Limb (tissue), 2 donors: ENCODE results near the gene YBX3.
"Not testable (repeated sequence)": the region's sequence is repeated elsewhere in the genome, so short reads cannot be mapped to it uniquely, and the experiment has no call there.

Source experiments
- DNase-seq, 2 donors: peaks; one replicate each; pipeline ENCODE4 v3.0.0-alpha.2; 2016; ENCODE audit errors: extremely low spot score in 2 of 2

Gene YBX3

DNA sequence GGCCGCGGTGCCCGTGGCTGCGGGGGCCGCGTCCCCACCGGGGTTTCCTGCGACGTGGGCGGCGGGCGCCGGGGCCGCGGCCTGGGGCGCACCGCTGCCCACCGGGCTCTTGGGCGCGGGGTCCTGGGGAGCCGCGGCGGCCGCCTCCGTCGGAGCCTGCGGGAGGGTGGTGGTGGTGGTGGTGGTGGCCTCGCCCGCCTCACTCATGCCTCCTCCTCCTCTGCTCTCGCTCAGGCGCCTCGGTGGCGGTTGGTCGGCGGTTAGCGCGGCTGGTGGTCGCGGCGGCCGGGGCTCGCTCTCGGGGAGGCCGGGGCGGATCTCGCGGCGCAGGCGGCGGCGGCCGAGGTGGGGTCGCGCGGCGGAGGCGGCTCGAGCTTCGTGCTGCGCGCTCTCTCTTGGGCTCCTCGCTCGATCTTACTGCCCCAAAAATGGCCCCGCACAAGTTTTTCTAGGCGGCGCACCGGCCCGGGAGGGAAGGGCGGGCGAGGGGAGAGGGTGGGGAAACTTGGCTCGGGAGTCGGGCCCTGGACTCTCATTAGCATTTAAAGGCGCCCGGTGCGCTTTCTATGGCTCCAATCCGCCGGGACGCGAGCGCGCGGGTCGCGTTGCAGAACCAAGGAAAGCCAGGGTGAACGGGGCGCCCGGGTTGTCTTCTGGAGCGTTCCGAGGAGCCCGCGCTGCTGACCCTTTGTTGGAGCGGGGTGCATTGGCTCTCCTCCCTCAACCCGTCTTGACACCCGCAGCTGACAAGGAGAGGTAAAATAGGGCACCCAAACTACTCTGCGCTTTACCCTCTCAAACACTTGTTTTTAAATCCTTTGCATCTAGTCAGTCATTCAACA, at the start of gene YBX3:
Gene YBX3, minus strand, starts transcription at position 419 of the 842 bp plus-strand sequence. Its CDS starts 212 bp downstream, at position 207.
- DNase-seq, result peak; percentile 85 to 87

DNA sequence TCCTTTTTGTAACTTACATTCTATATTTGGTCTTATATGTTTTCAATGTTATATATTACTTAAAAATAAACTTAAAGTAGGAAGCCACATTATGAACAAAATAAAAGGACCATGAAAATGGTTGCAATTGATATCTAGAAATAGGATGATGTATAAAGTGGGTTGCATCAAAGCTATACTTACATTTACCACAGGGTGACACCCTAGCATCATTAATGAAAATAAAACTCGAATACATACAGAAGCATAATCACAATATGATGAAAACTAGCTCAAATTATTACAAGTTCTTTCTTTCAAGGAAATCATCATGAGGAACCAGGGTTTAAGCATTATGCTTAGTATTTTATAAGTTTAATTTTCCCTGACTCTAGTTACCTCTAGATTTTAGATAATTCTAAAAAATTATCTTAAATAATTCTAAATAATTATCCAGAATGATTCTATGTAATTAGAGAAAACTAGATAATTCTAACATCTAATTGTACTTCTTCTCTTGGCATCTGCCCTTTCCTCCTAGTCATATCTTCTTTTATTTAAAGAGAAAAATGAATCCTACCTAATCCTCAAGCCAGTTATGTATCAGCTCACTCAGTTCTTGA, 48.1 kb upstream of the YBX3 start:
- peak in 1 of 2 donors; percentile 51 for DNase-seq

GRCh38 chr12:10759657-10760056, 36.5 kb upstream of the YBX3 start:
- DNase-seq, result no peak

GRCh38 chr12:10756194-10756593, 33.1 kb upstream of the YBX3 start:
- no peak for DNase-seq

DNA sequence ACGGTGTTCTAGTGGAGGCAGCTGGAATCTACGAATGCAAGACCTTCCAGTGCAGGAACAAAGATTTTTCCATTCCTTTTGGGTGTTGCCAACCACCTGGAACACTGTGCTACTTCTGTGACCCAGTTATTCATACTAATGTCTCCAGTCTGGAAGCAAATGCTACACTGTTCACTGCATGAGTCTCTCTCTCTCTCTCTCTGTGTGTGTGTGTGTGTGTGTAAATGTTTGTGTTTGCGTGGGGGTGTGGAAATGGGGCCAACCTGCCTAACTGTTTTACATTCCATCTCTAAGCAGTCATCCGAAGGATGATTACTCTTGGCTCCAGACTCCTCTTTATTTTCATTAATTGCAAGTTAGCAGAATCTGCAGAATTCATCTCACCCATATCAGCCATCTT, 29.9 kb upstream of the YBX3 start:
- no peak for DNase-seq

DNA sequence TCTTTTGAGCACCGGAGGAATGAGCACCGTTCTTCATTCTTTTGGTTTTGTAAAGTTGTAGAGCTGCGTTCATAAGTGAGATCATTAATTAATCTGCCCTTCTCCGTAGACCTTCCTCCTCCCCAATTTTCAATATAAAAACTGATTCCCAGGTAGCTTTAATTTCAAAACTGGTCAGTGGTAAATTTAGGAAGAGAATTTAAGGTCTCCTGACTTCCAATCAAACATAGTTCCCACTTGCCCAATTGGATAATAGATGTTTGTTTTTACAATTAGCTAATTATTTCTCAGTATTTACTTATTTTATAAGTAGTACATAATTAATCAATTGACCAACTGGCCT, 27.2 kb upstream of the YBX3 start:
- DNase-seq, result no peak

GRCh38 chr12:10749700-10750384, 26.7 kb upstream of the YBX3 start:
- peak; percentile 81 to 93 for DNase-seq

DNA sequence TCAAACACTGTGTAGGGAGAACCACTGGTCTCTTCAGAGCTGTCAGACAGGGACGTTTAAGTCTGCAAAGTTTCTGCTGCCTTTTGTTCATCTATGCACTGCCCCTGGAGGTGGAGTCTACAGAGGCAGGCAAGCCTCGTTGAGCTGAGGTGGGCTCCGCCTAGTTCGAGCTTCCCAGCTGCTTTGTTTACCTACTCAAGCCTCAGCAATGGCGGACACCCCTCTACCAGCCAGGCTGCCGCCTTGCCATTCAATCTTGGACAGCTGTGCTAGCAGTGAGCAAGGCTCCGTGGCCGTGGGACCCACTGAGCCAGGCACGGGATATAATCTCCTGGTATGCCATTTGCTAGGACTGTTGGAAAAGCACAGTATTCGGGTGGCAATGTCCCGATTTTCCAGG, 24.6 kb upstream of the YBX3 start:
- no peak for DNase-seq

DNA sequence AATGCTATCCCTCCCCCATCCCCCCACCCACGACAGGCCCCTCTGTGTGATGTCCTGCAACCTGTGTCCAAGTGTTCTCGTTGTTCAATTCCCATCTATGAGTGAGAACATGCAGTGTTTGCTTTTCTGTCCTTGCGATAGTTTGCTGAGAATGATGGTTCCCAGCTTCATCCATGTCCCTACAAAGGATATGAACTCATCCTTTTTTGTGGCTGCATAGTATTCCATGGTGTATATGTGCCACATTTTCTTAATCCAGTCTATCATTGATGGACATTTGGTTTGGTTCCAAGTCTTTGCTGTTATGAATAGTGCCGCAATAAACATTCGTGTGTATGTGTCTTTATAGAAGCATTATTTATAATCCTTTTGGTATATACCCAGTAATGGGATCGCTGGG, 20.3 kb upstream of the YBX3 start:
- not testable (repeated sequence) for DNase-seq

DNA sequence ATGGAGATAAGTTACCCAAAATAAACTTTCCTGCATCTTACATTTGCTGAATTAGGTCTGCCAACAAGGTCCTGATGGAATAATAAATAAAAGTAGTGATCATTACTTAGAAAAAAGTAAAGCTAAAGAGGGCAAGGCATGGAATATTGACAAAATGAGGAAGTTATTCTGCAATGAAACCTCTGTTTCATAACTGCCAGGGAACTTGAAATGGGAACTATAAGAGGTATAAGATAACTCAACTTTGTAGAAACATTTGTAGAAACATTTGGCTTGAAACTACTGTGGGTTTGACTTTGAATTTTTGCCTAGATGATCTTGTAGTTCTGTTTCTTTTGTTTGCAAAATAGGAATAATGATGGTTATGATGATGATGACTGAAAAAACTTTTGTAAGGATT, 18.7 kb upstream of the YBX3 start:
- no peak for DNase-seq

DNA sequence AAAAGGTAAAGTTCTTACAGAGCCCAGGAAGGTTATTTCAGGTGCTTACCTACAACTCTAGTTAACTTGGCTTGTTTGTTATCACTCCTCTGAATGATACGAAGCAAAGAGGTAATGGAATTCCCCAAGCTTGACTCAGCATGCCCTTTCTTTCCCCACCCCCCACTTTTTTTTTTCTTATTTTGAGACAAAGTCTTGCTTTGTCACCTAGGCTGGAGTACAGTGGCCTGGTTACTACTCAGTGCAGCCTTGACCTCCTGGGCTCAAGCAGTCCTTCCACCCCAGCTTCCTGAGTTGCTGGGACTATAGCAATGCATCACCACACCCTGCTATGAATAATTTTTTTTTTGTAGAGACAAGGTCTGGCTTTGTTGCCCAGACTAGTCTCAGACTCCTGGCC, 17.1 kb upstream of the YBX3 start:
- no peak for DNase-seq

DNA sequence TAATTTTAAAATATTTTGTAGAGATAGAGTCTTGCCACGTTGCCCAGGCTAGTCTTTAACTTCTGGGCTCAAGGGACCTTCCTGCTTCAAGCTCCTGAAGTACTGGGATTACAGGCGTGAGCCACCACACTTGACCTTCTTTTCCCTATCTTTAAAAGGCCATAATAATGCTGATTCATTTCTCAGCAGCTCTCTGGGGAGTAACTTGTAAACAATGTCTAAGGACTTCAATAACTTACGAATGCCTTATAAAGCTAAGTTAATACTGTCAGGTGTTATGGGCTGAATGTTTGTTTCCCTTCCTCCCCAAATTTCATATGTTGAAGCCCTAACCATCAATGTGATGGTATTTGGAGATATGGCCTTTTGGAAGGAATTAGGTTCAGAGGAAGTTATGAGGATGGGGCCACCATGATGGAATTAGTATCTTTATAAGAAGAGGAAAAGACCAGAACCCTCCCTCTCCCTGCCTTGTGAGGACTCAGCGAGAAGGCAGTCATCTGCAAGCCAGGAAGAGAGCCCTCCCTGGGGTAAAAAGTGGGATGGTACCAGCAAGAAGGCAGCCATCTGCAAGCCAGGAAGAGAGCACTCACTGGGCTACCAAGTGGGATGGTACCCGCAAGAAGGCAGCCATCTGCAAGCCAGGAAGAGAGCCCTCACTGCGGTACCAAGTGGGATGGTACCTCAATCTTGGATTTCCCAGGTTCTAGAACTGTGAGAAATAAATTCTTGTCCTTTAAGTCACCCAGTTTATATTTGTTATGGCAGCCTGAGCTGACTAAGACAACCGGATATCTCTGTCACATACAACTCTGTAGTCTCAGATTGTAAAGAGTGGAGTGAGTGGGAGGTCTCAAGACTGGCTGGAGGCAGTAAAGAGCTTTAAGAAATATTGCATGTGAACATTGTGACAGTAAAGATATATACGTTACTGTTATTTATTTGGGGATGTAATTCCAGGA, 16.3 kb upstream of the YBX3 start:
- no peak for DNase-seq

- no peak for DNase-seq
These were observed 14.1 kb upstream of the YBX3 start for GRCh38 chr12:10737249-10737648.

- DNase-seq, result no peak
These were observed 13.3 kb upstream of the YBX3 start for GRCh38 chr12:10736463-10736862.

GRCh38 chr12:10735428-10735827, 12.3 kb upstream of the YBX3 start:
- no peak for DNase-seq

- DNase-seq, result no peak
These were observed 9.4 kb upstream of the YBX3 start for GRCh38 chr12:10732549-10732948.

DNA sequence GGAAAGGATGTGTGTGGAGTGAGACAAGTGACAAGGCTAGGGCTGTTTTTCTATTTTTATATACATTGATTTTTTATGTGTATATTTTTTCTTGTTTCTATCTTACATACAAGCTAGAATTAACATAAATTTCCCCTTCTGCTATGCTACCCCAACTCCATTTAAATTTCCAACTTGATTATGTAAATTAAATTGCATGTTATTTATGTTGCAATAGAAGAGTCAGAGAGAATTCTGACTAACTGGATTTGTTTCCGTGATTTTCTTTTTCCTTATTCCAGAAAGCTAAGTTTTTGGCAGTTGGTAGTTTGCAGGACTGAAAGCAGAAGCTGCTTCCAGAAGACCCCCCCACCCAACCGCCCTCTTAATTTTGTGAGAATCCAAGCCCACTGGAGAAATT, 8.9 kb upstream of the YBX3 start:
- DNase-seq, result no peak

- DNase-seq, result no peak
These were observed 7.4 kb upstream of the YBX3 start for GRCh38 chr12:10730559-10730958.

GRCh38 chr12:10728091-10728490, 5.0 kb upstream of the YBX3 start:
- no peak for DNase-seq

- no peak for DNase-seq
These were observed 3.8 kb upstream of the YBX3 start for GRCh38 chr12:10726945-10727344.

GRCh38 chr12:10725003-10725402, 1.9 kb upstream of the YBX3 start:
- DNase-seq, result no peak
